ENCODE measurements around the gene SGSM2. TPM values are rescaled to one million over a fixed set of nuclear protein-coding genes. Genes with fewer than 3 reads are reported as not detected.

SGSM2 gene
- total RNA-seq, 1 donor: 31.0 TPM

DNA sequence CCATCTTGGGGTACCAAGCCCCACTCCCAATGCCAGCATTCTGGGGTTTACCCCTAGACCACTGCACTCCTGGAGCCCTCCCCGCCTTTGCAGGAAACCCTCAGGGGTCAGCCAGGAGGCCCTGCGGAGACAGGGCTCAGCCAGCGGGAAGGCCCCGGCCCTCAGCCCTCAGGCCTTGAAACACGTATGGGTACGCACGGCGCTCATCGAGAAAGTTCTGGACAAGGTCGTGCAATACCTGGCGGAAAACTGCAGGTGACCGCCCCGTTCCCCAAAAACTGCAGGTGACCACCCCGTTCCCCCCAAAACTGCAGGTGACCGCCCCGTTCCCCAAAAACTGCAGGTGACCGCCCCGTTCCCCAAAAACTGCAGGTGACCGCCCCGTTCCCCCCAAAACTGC lies 24.7 kb downstream of the SGSM2 start:
- no peak overlapping the region for H3K4me3 ChIP-seq (ENCODE audit: low read depth, low read length)
- TF ChIP-seq, protein P1, sequence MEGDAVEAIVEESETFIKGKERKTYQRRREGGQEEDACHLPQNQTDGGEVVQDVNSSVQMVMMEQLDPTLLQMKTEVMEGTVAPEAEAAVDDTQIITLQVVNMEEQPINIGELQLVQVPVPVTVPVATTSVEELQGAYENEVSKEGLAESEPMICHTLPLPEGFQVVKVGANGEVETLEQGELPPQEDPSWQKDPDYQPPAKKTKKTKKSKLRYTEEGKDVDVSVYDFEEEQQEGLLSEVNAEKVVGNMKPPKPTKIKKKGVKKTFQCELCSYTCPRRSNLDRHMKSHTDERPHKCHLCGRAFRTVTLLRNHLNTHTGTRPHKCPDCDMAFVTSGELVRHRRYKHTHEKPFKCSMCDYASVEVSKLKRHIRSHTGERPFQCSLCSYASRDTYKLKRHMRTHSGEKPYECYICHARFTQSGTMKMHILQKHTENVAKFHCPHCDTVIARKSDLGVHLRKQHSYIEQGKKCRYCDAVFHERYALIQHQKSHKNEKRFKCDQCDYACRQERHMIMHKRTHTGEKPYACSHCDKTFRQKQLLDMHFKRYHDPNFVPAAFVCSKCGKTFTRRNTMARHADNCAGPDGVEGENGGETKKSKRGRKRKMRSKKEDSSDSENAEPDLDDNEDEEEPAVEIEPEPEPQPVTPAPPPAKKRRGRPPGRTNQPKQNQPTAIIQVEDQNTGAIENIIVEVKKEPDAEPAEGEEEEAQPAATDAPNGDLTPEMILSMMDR (IDR thresholded peaks at IDR 0.05; ENCODE audit: insufficient read depth, low read length): no peak
- DNase-seq (ENCODE audit: low read depth): no peak

DNA sequence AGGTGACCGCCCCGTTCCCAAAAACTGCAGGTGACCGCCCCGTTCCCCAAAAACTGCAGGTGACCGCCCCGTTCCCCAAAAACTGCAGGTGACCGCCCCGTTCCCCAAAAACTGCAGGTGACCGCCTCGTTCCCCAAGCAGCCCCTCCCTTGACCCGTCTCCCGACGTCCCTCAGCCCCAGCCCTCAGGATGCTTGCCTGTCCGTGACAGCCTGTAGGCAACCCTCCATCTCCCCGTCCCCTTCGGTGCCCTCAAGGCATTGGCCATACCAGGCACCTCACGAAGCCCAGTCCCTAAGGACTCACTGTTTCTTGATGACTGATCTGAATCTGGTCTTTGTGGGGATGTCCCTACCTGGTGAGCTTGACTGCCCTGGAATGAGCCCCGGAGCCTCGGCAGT lies 25.1 kb downstream of the SGSM2 start:
- no peak overlapping the region for H3K4me3 ChIP-seq (ENCODE audit: low read depth, low read length)
- TF ChIP-seq, protein P1 (IDR thresholded peaks at IDR 0.05; ENCODE audit: insufficient read depth, low read length): no peak
- no peak for DNase-seq (ENCODE audit: low read depth)

GRCh38 chr17:2362881-2363280 lies 25.6 kb downstream of the SGSM2 start:
- DNase-seq (ENCODE audit: low read depth): no peak
- TF ChIP-seq, protein P1 (IDR thresholded peaks at IDR 0.05; ENCODE audit: insufficient read depth, low read length): no peak
- H3K4me3 ChIP-seq (ENCODE audit: low read depth, low read length): no peak overlapping the region

- DNase-seq (ENCODE audit: low read depth): no peak
- no peak overlapping the region for H3K4me3 ChIP-seq (ENCODE audit: low read depth, low read length)
- TF ChIP-seq, protein P1 (IDR thresholded peaks at IDR 0.05; ENCODE audit: insufficient read depth, low read length): no peak
These were observed 26.0 kb downstream of the SGSM2 start for GRCh38 chr17:2363318-2363717.

GRCh38 chr17:2363851-2364762 lies 26.8 kb downstream of the SGSM2 start:
- H3K4me3 ChIP-seq (ENCODE audit: low read depth, low read length): no peak overlapping the region
- TF ChIP-seq, protein P1 (IDR thresholded peaks at IDR 0.05; ENCODE audit: insufficient read depth, low read length): no peak
- DNase-seq (ENCODE audit: low read depth): peak; percentile 19

GRCh38 chr17:2364763-2365116 lies 27.4 kb downstream of the SGSM2 start:
- no peak for DNase-seq (ENCODE audit: low read depth)
- TF ChIP-seq, protein P1 (IDR thresholded peaks at IDR 0.05; ENCODE audit: insufficient read depth, low read length): no peak
- no peak overlapping the region for H3K4me3 ChIP-seq (ENCODE audit: low read depth, low read length)

All from fibroblast of the aortic adventitia (primary cell).